Osteocyte (in vitro differentiated cells): Measurements from ENCODE around the gene TMEM144. TPM values are rescaled to one million over a fixed set of nuclear protein-coding genes. Genes with fewer than 3 reads are reported as not detected.

Source experiments
- DNase-seq: peaks from one replicate; pipeline ENCODE4 v3.0.0; 2021; ENCODE audit warnings: mixed read lengths; ENCODE audit not compliant: unreplicated experiment; ENCODE audit errors: extremely low spot score
- H3K27ac Mint-ChIP-seq: one replicate; pipeline ENCODE4 v1.8.0; 2021; ENCODE audit warnings: mild to moderate bottlenecking, mixed read lengths; ENCODE audit not compliant: unreplicated experiment
- H3K27me3 Mint-ChIP-seq: one replicate; pipeline ENCODE4 v1.8.0; 2021; ENCODE audit warnings: mixed read lengths; ENCODE audit not compliant: unreplicated experiment
- H3K36me3 Mint-ChIP-seq: one replicate; pipeline ENCODE4 v1.8.0; 2021; ENCODE audit warnings: mixed read lengths; ENCODE audit not compliant: unreplicated experiment
- H3K4me1 Mint-ChIP-seq: one replicate; pipeline ENCODE4 v1.8.0; 2021; ENCODE audit warnings: mixed read lengths; ENCODE audit not compliant: unreplicated experiment
- H3K4me3 Mint-ChIP-seq: one replicate; pipeline ENCODE4 v1.8.0; 2021; ENCODE audit warnings: mild to moderate bottlenecking, moderate library complexity, mixed read lengths; ENCODE audit not compliant: unreplicated experiment
- H3K9me3 Mint-ChIP-seq: one replicate; pipeline ENCODE4 v1.8.0; 2021; ENCODE audit warnings: mixed read lengths; ENCODE audit not compliant: unreplicated experiment
- CTCF ChIP-seq: fragments of 200-600 bp; sonication (generic); IDR thresholded peaks from 2 replicates; pipeline ENCODE4 v1.5.0; 2021; ENCODE audit warnings: antibody characterized with exemption, mild to moderate bottlenecking, moderate library complexity
- total RNA-seq: library from RNA; stranded (reverse); gene quantifications from 2 replicates; pipeline ENCODE4 v1.2.1, GENCODE V29; 2021

The TMEM144 gene
- total RNA-seq, 1 donor from 2014 or later = 1.7 TPM

- H3K9me3 Mint-ChIP-seq = peaks cover 5% of the 10 kb centered on the region
- H3K36me3 Mint-ChIP-seq = no peaks in the 10 kb centered on the region
- TF ChIP-seq CTCF = no peak
- peak overlapping the region; percentile 39 for H3K27ac Mint-ChIP-seq
- H3K4me1 Mint-ChIP-seq = peaks cover 7% of the 10 kb centered on the region
- no peak for DNase-seq
- H3K4me3 Mint-ChIP-seq = no peak overlapping the region
- H3K27me3 Mint-ChIP-seq = no peaks in the 10 kb centered on the region
Observed at GRCh38 chr4:158234671-158235070, 24.4 kb downstream of the TMEM144 start.

- Mint-ChIP-seq H3K4me3 (no peak overlapping the region), H3K4me1 (peaks cover 7% of the 10 kb centered on the region), H3K27me3 (no peaks in the 10 kb centered on the region), H3K9me3 (peaks cover 5% of the 10 kb centered on the region), H3K36me3 (no peaks in the 10 kb centered on the region), H3K27ac (no peak overlapping the region)
- no peak for DNase-seq
- no peak for TF ChIP-seq CTCF
Observed at GRCh38 chr4:158236304-158237030, 26.2 kb downstream of the TMEM144 start.

GRCh38 chr4:158238575-158238974 lies 28.3 kb downstream of the TMEM144 start:
- Mint-ChIP-seq H3K4me3 (no peak overlapping the region), H3K27ac (no peak overlapping the region), H3K9me3 (no peaks in the 10 kb centered on the region), H3K4me1 (peaks cover 7% of the 10 kb centered on the region), H3K27me3 (no peaks in the 10 kb centered on the region), H3K36me3 (no peaks in the 10 kb centered on the region)
- no peak for TF ChIP-seq CTCF
- no peak for DNase-seq

GRCh38 chr4:158239196-158239595 lies 28.9 kb downstream of the TMEM144 start:
- peaks cover 7% of the 10 kb centered on the region for H3K4me1 Mint-ChIP-seq

GRCh38 chr4:158243071-158243470 lies 32.8 kb downstream of the TMEM144 start:
- Mint-ChIP-seq H3K27me3 (no peaks in the 10 kb centered on the region), H3K4me3 (no peak overlapping the region), H3K4me1 (no peaks in the 10 kb centered on the region), H3K9me3 (no peaks in the 10 kb centered on the region), H3K27ac (no peak overlapping the region), H3K36me3 (no peaks in the 10 kb centered on the region)
- DNase-seq = no peak
- TF ChIP-seq CTCF = no peak

More at GRCh38 chr4:158239196-158239595, 28.9 kb downstream of the TMEM144 start:
- Mint-ChIP-seq H3K27me3 (no peaks in the 10 kb centered on the region), H3K9me3 (no peaks in the 10 kb centered on the region), H3K4me3 (no peak overlapping the region), H3K27ac (no peak overlapping the region), H3K36me3 (no peaks in the 10 kb centered on the region)
- TF ChIP-seq CTCF = no peak
- no peak for DNase-seq
